HCT116 (cell line): ENCODE data around the gene SLC40A1. TPM values are rescaled to one million over a fixed set of nuclear protein-coding genes. Genes with fewer than 3 reads are reported as not detected.

Experiments used
- ATAC-seq: fragments of 200-7000 bp; cut with Tn5 transposase; 2 replicates; pipeline ENCODE4 v1.9.1; 2020; ENCODE audit warnings: mild to moderate bottlenecking, moderate library complexity
- BruUV-seq: library from RNA; stranded (reverse); fragments of 400-500 nt; replicated peaks from 2 replicates; lab custom pipeline; 2021; lab: Mats Ljungman, UMichigan
- CTCF ChIA-PET: fragments of 300-600 bp; sonication (Branson Sonifier 250); formaldehyde crosslinking; loops from one replicate; lab custom pipeline; 2021; ENCODE audit warnings: antibody characterized with exemption; lab: Charles Lee
- POLR2A ChIA-PET: fragments of 300-600, 350-600 bp; sonication (Branson Sonifier 250); formaldehyde crosslinking; loops from one replicate; lab custom pipeline; 2021; ENCODE audit warnings: antibody characterized with exemption; lab: Charles Lee
- RAD21 ChIA-PET, 2 experiments: fragments of 300-600 bp; sonication (Branson Sonifier 250); formaldehyde crosslinking; loops; one replicate each; lab custom pipeline; 2023; ENCODE audit warnings: low total read pairs in 2 of 2; ENCODE audit not compliant: uncharacterized antibody in 2 of 2, unreplicated experiment in 2 of 2, low non-redundant PET in 1 of 2; lab: Charles Lee
- DNase-seq: peaks from one replicate; pipeline ENCODE4 v3.0.0-alpha.2; 2010; ENCODE audit warnings: low read depth, low spot score
- H2AFZ ChIP-seq: fragments of 200-600 bp; shearing (Covaris generic), sonication (generic); 2 replicates; pipeline ENCODE4 v1.6.1; 2017; ENCODE audit warnings: low read depth, mixed run types, mixed read lengths, antibody characterized with exemption, low read length; ENCODE audit not compliant: poor library complexity, severe bottlenecking
- H3K27ac ChIP-seq: 2 replicates; pipeline ENCODE4 v1.5.1; 2012; ENCODE audit warnings: low read depth, low read length
- H3K27me3 ChIP-seq: fragments of 200-600 bp; sonication (generic); 2 replicates; pipeline ENCODE4 v1.6.1; 2016; ENCODE audit warnings: mixed run types, low read length, mixed read lengths; ENCODE audit not compliant: insufficient read depth
- H3K36me3 ChIP-seq, 2 experiments: fragments of 200-500 bp in 1 of 2; fragments of 200-600 bp in 1 of 2; sonication (Bioruptor generic) in 1 of 2; sonication (generic) in 1 of 2; 2 replicates each; pipeline versions ENCODE4 v1.5.1 to v1.6.1; 2014 to 2016; ENCODE audit warnings: low read length in 2 of 2, inconsistent platforms in 1 of 2, mixed read lengths in 1 of 2, mixed run types in 1 of 2; ENCODE audit not compliant: insufficient read depth in 2 of 2, control insufficient read depth in 1 of 2
- H3K4me1 ChIP-seq, 2 experiments: fragments of 200-600 bp in 1 of 2; sonication (generic) in 1 of 2; 2 replicates each; pipeline versions ENCODE4 v1.5.1 to v1.6.1; 2012 to 2017; ENCODE audit warnings: low read length in 2 of 2, inconsistent platforms in 1 of 2, mild to moderate bottlenecking in 1 of 2, mixed read lengths in 1 of 2, mixed run types in 1 of 2, moderate library complexity in 1 of 2; ENCODE audit not compliant: insufficient read depth in 2 of 2, control insufficient read depth in 1 of 2
- H3K4me2 ChIP-seq: fragments of 200-600 bp; sonication (generic); 2 replicates; pipeline ENCODE4 v1.6.1; 2017; ENCODE audit warnings: mixed run types, low read length, mixed read lengths
- H3K4me3 ChIP-seq, 2 experiments: fragments of 200-600 bp in 1 of 2; sonication (generic) in 1 of 2; replicated peaks in 1 of 2; 2 replicates each; pipeline ENCODE4 v1.5.1; 2011 to 2016; ENCODE audit warnings: low read length in 2 of 2, control low read depth in 1 of 2, low read depth in 1 of 2, mild to moderate bottlenecking in 1 of 2, mixed read lengths in 1 of 2, mixed run types in 1 of 2
- H3K79me2 ChIP-seq: fragments of 200-600 bp; sonication (generic); 2 replicates; pipeline ENCODE4 v1.6.1; 2017; ENCODE audit warnings: mild to moderate bottlenecking, mixed run types, low read length, moderate library complexity, mixed read lengths; ENCODE audit not compliant: insufficient read depth
- H3K9ac ChIP-seq: fragments of 200-600 bp; sonication (generic); 2 replicates; pipeline ENCODE4 v1.6.1; 2016; ENCODE audit warnings: low read length, mixed read lengths
- H3K9me2 ChIP-seq: fragments of 200-600 bp; sonication (generic), shearing (Covaris generic); 2 replicates; pipeline ENCODE4 v1.6.1; 2017; ENCODE audit warnings: mixed run types, mild to moderate bottlenecking, moderate library complexity; ENCODE audit not compliant: insufficient read depth
- H3K9me3 ChIP-seq, 2 experiments: fragments of 200-500 bp in 1 of 2; fragments of 200-600 bp in 1 of 2; sonication (Bioruptor generic) in 1 of 2; sonication (generic) in 1 of 2; 2 replicates each; pipeline ENCODE4 v1.6.1; 2014 to 2017; ENCODE audit warnings: low read length in 2 of 2, mixed read lengths in 2 of 2, inconsistent platforms in 1 of 2, low read depth in 1 of 2, mild to moderate bottlenecking in 1 of 2, mixed run types in 1 of 2, moderate library complexity in 1 of 2; ENCODE audit not compliant: control insufficient read depth in 1 of 2, insufficient read depth in 1 of 2
- H4K20me1 ChIP-seq: fragments of 200-600 bp; sonication (generic), shearing (Covaris generic); 2 replicates; pipeline ENCODE4 v1.6.1; 2017; ENCODE audit warnings: mixed run types, mild to moderate bottlenecking, moderate library complexity; ENCODE audit not compliant: insufficient read depth
- CBX3 ChIP-seq: IDR thresholded peaks from 2 replicates; pipeline ENCODE4 v1.6.1; 2012; ENCODE audit warnings: low read depth
- EGR1 ChIP-seq: IDR thresholded peaks from 2 replicates; pipeline ENCODE4 v1.6.1; 2012; ENCODE audit warnings: low read depth
- ELF1 ChIP-seq: IDR thresholded peaks from 2 replicates; pipeline ENCODE4 v1.6.1; 2012; ENCODE audit warnings: low read depth, borderline replicate concordance
- EZH2 ChIP-seq: fragments of 200-600 bp; sonication (generic); IDR thresholded peaks from 2 replicates; pipeline ENCODE4 v1.6.1; 2017; ENCODE audit warnings: antibody characterized with exemption, mixed run types
- POLR2A ChIP-seq: IDR thresholded peaks from 2 replicates; pipeline ENCODE4 v1.7.0; 2011; ENCODE audit warnings: borderline replicate concordance; ENCODE audit not compliant: insufficient read depth, insufficient read length; ENCODE audit errors: extremely low read depth
- POLR2AphosphoS5 ChIP-seq: IDR thresholded peaks from 2 replicates; pipeline ENCODE4 v1.6.1; 2011; ENCODE audit warnings: mild to moderate bottlenecking, low read depth, low read length, moderate library complexity
- RAD21 ChIP-seq: IDR thresholded peaks from 2 replicates; pipeline ENCODE4 v1.6.1; 2012; ENCODE audit warnings: low read depth, mild to moderate bottlenecking
- SIN3A ChIP-seq: IDR thresholded peaks from 2 replicates; pipeline ENCODE4 v1.6.1; 2012; ENCODE audit warnings: low read depth
- SP1 ChIP-seq: IDR thresholded peaks from 2 replicates; pipeline ENCODE4 v1.6.1; 2012; ENCODE audit warnings: low read depth
- TCF7L2 ChIP-seq: IDR thresholded peaks from 2 replicates; pipeline ENCODE4 v1.7.0; 2011; ENCODE audit warnings: borderline replicate concordance, inconsistent platforms; ENCODE audit not compliant: insufficient read depth, insufficient read length; ENCODE audit errors: extremely low read depth
- YY1 ChIP-seq: IDR thresholded peaks from 2 replicates; pipeline ENCODE4 v1.6.1; 2011; ENCODE audit warnings: low read length, low read depth, moderate library complexity, mild to moderate bottlenecking; ENCODE audit not compliant: insufficient replicate concordance; ENCODE audit errors: extremely low read depth
- ZNF274 ChIP-seq: fragments of 200-500 bp; sonication (Bioruptor generic); IDR thresholded peaks from 2 replicates; pipeline ENCODE4 v1.6.1; 2014; ENCODE audit warnings: mild to moderate bottlenecking, low read depth, low read length, inconsistent platforms
- intact Hi-C: fragments of 100-400 bp; cut with micrococcal nuclease; formaldehyde crosslinking; loops from 2 replicates; pipeline ENCODE4 v1.10.0; 2022
- total RNA-seq: library from RNA; stranded (reverse); gene quantifications from one replicate; pipeline ENCODE4 v1.2.1, GENCODE V29; 2021; ENCODE audit not compliant: unreplicated experiment
- TF ChIP-seq, protein P1 (sequence below): IDR thresholded peaks from 2 replicates; pipeline ENCODE4 v1.6.1; 2011; ENCODE audit warnings: mild to moderate bottlenecking, low read length, moderate library complexity; ENCODE audit not compliant: insufficient replicate concordance; ENCODE audit errors: extremely low read depth
- TF ChIP-seq, protein P2 (sequence below): IDR thresholded peaks from 2 replicates; pipeline ENCODE4 v1.6.1; 2012
- TF ChIP-seq, protein P3 (sequence below): IDR thresholded peaks from 2 replicates; pipeline ENCODE4 v1.6.1; 2012; ENCODE audit warnings: low read depth

SLC40A1 gene
- total RNA-seq, 1 experiment from 2014 or later = 1.5 TPM

DNA sequence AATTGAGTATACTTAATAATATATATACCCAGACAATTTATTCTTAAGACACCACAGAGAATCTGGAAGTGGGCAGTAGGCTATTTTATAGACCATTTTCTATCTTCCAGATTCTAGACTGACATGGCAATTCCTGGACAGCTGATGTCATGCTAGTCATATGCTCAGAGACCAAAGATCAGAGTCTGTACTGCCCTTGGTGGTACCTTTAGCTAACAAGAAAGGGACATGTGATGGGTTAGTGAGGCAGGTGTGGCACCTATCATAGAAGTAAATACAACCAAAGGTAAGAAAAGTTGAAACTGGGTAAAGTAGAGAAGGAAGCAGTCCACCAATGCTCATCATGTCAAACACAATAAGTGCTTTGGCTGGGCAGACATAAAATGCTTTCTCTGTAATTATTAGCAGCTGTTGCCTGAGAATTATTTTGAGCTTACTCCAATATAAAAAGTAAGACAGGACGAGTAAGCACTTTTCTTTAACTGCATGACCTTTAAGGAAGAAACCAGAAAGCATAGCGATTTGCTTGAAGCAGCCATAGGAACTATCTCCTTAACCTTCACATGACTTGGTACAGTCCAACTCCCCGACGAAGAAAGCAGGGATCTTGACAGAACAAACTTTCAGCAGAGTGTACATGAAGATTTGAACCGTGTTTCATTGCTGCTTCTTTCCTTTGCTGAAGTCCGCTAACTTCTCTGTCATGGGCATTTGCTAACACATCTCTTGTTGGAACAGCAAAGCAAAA is 47.1 kb downstream of the SLC40A1 start:
- no peaks in the 10 kb centered on the region for H3K36me3 ChIP-seq
- no peak overlapping the region for H3K4me2 ChIP-seq
- no peaks in the 10 kb centered on the region for H4K20me1 ChIP-seq
- DNase-seq (no peak), ATAC-seq (no peak)
- BruUV-seq = no TSS peak
- ChIA-PET POLR2A (no interaction called here), CTCF (no interaction called here), RAD21 (no interaction called here)
- H3K27me3 ChIP-seq = no peaks in the 10 kb centered on the region
- H3K4me1 ChIP-seq = no peaks in the 10 kb centered on the region
- no peak overlapping the region for H3K9ac ChIP-seq
- H3K9me2 ChIP-seq = no peaks in the 10 kb centered on the region
- no peak overlapping the region for H2AFZ ChIP-seq
- H3K4me3 ChIP-seq = no peak overlapping the region
- intact Hi-C loops = no loop called here
- TF ChIP-seq, protein P1, sequence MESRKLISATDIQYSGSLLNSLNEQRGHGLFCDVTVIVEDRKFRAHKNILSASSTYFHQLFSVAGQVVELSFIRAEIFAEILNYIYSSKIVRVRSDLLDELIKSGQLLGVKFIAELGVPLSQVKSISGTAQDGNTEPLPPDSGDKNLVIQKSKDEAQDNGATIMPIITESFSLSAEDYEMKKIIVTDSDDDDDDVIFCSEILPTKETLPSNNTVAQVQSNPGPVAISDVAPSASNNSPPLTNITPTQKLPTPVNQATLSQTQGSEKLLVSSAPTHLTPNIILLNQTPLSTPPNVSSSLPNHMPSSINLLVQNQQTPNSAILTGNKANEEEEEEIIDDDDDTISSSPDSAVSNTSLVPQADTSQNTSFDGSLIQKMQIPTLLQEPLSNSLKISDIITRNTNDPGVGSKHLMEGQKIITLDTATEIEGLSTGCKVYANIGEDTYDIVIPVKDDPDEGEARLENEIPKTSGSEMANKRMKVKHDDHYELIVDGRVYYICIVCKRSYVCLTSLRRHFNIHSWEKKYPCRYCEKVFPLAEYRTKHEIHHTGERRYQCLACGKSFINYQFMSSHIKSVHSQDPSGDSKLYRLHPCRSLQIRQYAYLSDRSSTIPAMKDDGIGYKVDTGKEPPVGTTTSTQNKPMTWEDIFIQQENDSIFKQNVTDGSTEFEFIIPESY = no peak
- TF ChIP-seq EGR1 (no peak), POLR2A (no peak), RAD21 (no peak), SP1 (no peak), EZH2 (no peak), SIN3A (no peak), CBX3 (no peak), POLR2AphosphoS5 (no peak), ZNF274 (no peak), TCF7L2 (no peak), YY1 (no peak), ELF1 (no peak)
- TF ChIP-seq, protein P2, sequence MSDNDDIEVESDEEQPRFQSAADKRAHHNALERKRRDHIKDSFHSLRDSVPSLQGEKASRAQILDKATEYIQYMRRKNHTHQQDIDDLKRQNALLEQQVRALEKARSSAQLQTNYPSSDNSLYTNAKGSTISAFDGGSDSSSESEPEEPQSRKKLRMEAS = no peak
- TF ChIP-seq, protein P3, sequence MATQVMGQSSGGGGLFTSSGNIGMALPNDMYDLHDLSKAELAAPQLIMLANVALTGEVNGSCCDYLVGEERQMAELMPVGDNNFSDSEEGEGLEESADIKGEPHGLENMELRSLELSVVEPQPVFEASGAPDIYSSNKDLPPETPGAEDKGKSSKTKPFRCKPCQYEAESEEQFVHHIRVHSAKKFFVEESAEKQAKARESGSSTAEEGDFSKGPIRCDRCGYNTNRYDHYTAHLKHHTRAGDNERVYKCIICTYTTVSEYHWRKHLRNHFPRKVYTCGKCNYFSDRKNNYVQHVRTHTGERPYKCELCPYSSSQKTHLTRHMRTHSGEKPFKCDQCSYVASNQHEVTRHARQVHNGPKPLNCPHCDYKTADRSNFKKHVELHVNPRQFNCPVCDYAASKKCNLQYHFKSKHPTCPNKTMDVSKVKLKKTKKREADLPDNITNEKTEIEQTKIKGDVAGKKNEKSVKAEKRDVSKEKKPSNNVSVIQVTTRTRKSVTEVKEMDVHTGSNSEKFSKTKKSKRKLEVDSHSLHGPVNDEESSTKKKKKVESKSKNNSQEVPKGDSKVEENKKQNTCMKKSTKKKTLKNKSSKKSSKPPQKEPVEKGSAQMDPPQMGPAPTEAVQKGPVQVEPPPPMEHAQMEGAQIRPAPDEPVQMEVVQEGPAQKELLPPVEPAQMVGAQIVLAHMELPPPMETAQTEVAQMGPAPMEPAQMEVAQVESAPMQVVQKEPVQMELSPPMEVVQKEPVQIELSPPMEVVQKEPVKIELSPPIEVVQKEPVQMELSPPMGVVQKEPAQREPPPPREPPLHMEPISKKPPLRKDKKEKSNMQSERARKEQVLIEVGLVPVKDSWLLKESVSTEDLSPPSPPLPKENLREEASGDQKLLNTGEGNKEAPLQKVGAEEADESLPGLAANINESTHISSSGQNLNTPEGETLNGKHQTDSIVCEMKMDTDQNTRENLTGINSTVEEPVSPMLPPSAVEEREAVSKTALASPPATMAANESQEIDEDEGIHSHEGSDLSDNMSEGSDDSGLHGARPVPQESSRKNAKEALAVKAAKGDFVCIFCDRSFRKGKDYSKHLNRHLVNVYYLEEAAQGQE = no peak
- H3K79me2 ChIP-seq = no peaks in the 10 kb centered on the region
- no peaks in the 10 kb centered on the region for H3K9me3 ChIP-seq
- no peak overlapping the region for H3K27ac ChIP-seq
